HG03378 (cell line): ENCODE results near the gene TTC5.
"Not testable (repeated sequence)": the region's sequence is repeated elsewhere in the genome, so short reads cannot be mapped to it uniquely, and the experiment has no call there.

Source experiments
- ATAC-seq: cut with Tn5 transposase; IDR thresholded peaks from one replicate; pipeline ENCODE4 v1.9.1; 2021; ENCODE audit warnings: mild to moderate bottlenecking, moderate library complexity; ENCODE audit not compliant: unreplicated experiment

TTC5 gene

DNA sequence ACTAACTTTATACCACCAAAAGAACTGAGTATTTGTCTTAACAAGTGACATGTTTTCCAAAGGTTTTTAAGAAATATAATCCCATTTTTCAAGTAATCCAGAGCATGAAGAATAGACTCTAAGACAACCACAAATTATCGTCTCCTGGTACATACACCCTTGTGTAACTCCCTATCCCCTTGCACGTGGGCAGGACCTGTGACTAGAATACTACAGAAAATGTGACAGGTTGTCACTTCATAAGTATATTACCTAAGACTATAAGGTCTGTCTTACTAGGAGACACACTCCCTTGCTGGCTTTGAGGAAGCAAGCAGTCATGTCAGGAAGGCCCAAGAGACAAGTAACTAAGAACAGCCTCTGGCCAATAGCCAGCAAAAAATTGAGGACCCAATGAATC lies 8.3 kb upstream of the TTC5 start:
- no peak for ATAC-seq

- ATAC-seq = no peak
Observed at GRCh38 chr14:20306079-20306423, 300 bp upstream of the TTC5 start.

DNA sequence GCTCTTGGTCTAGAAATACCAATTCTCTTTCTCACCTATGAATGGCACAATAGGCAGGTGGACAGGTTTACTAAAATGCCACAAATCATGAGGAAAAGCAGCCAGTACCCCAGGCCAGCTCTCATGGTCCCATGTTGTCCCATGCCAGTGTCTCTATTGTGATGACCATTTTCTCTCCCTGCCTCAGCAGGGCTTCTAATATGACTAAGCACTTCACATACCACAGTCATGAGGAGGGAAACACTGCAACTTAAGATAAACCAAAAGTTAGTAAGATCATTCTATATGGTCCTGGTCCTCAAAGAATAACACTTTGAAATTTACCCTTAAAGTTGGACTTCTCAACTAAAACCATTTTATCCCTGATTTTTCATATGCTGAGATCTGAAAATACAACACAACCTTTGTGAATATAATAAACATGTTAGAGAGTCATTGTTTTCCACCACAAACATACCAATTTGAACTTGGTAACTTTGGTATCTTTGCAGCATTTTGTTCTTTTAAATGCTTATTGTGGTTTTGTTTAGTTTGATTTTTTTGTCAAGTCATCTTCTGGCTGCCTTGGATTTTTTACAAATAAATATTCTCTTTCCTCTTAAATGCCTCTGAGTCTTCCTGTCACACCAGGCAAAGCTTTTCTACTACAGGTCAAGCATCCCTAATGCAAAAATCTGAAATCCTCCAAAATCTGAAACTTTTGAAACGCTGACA lies 3.6 kb downstream of the TTC5 start:
- ATAC-seq = no peak

GRCh38 chr14:20295067-20295466 lies 10.7 kb downstream of the TTC5 start:
- ATAC-seq = peak; percentile 91

- no peak for ATAC-seq
Observed at GRCh38 chr14:20294636-20295035, 11.1 kb downstream of the TTC5 start.

- ATAC-seq = not testable (repeated sequence)
Observed at GRCh38 chr14:20281998-20282397, 23.8 kb downstream of the TTC5 start.

DNA sequence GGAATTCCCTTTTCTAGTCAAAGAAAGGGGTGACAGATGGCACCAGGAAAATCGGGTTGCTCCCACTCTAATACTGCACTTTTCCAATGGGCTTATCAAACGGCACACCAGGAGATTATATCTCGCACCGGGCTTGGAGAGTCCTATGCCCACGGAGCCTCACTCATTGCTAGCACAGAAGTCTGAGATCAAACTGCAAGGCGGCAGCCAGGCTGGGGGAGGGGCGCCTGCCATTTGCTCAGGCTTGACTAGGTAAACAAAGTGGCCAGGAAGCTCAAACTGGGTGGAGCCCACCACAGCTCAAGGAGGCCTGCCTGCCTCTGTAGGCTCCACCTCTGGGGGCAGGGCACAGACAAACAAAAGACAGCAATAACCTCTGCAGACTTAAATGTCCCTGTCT lies 25.5 kb downstream of the TTC5 start:
- not testable (repeated sequence) for ATAC-seq

DNA sequence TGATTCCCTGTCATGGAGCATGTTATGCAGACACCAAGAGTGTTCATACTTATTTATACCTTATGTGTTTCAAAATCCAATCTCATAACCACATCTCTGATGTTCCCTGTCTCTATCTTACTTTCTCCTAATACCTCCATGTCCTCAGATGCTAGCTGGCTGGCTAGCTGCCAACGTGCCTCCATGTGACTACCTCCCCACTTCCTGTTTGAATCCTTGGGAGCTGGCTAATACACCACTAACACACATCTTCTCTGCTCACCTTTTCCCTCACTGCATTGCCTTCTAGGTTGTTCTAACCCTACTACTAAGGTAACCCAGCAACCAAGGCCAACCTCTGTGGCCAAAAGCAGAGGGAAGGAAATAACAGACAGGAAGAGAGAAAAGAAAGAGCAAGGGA lies 27.3 kb downstream of the TTC5 start:
- no peak for ATAC-seq

DNA sequence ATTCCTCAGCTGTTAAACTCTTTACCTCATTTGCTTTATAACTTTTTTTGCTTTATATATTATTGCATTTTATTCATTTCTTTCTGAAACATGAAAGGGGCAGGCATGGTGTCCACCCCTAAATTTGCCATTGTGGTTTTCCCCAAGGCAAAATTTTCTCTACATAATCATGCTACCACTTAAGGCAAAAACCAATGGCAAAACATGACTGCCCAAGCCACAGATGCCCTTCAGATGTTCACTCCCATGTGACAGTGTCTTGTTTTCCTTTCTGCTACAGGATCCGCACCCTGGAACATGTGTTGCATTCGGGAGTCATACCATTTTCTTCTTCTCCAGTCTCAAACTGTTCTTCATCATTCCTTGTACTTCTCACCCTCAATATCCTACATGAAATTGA lies 28.3 kb downstream of the TTC5 start:
- no peak for ATAC-seq

DNA sequence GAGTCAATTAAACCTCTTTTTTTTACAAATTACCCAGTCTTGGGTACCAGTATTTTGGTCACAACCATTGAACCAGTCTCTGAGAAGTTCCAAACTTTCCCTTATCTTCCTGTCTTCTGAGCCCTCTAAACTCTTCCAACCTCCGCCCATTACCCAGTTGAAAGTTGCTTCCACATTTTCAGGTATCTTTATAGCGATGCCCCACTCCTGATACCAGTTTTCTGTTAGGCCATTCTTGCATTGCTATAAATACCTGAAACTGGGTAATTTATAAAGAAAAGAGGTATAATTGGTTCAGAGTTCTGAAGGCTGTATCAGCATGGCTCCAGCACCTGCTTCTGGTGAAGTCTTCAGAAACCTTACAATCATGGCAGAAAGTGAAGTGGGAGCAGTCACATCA lies 31.7 kb downstream of the TTC5 start:
- no peak for ATAC-seq

GRCh38 chr14:20264361-20264760 lies 41.4 kb downstream of the TTC5 start:
- ATAC-seq = not testable (repeated sequence)

DNA sequence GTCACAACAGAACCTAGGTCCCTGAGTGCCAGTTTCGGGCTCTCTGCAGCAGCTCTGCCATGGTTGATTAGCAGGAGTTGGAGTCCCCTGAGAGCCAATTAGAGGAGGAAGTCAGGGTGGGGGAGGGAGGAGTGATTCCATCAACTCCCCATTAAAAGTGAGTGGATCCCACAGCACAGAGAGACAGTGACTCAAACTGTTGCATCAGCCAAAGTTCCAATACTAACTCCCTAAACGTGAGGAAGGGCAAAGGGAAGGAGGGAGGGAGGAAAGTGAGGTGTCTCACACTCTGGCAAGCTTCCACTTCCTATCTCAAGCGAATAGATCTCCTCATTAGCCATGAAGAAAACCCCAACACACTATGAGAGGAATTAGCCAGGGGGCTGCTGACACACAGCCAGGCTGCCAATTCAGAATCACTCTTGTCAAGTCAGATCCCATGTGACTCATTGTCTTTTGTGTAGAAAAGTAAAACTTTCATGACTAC lies 43.1 kb downstream of the TTC5 start:
- no peak for ATAC-seq

DNA sequence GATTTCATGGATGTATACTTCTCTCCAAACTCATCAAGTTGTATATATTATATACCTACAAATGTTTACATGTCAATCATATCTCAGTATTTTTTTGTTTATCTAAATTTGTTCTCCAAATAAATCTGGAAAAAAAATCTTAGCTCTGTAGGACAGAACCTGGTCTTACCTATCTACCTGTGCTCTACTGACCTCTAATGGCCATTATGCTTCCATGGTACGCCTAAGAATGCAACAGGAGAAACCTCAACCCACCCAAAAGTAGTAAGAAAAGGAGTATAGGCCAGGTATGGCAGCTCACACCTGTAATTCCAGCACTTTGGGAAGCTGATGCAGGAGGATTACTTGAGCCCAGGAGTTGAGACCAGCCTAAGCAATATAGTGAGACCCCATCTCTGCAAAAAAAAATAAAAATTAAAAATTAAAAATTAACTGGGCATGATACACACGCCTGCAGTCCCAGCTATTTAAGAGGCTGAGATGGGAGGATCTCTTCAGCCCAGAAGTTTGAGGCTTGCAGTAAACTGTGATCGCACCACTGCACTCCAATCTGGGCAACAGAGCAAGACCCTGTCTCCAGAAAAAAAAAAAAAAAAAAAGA lies 58.0 kb downstream of the TTC5 start:
- ATAC-seq = no peak
